ENCODE data around the gene ZMYND19. TPM values are rescaled to one million over a fixed set of nuclear protein-coding genes. Genes with fewer than 3 reads are reported as not detected.

Gene ZMYND19
- total and polyA plus RNA-seq, 2 of the 4 experiments (the other 2 are of a cell fraction) = 14.3 to 21.4 TPM

DNA sequence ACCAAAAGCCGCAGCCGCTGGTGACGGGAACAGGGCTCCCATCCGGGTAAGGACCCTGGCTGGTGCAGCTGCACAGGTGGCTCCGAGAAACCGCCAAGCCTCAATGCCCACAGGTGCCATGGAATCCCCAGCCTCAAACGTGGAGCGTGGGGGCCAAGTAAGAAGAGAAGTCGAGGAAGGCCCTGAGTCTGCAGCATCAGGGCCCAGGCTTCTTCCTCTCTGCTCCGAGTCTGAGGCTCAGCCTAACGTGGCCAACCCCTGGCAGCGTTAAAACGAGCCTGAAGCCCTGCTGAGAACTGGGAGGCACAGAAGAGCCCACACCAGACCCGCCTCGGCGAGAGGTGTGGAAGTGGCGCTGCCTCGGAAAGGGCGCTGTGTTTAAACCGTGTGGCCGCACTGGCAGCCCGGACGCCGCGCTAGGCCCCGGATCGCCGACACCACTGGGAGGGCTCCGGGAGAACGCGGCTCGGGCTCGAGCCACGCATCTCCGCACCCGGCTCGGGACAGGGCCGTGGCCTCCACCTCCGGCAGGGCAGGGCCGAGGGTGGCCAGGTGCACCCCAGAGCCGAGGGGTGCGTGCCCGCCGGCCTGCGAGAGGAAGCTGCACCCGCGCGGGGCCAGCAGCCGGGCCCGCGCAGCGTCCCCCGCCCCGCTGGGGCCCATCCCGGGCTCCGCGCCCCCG lies 730 bp downstream of the ZMYND19 start:
- Histone ChIP-seq H3K4ac (ENCODE audit: low read depth, low read length) (no peak overlapping the region; the same call in 1 of the 2 replicates), H3K4me3 (ENCODE audit: insufficient read depth, low read depth, low read length) (peak overlapping the region; percentile 99), H2BK15ac (ENCODE audit: low read depth, low read length) (no peak overlapping the region), H3K4me1 (ENCODE audit: control insufficient read depth, insufficient read depth, low read length) (peaks cover 7% of the 10 kb centered on the region), H3K9me3 (ENCODE audit: control insufficient read depth, insufficient read depth, low read length) (no peaks in the 10 kb centered on the region), H2BK120ac (ENCODE audit: low read depth, low read length) (no peak overlapping the region), H3K56ac (ENCODE audit: extremely low read depth, insufficient read depth, low read length) (no peak overlapping the region), H2BK5ac (ENCODE audit: low read depth, low read length, poor library complexity, severe bottlenecking) (no peak overlapping the region), H3K27ac (ENCODE audit: insufficient read depth, low read length) (peak overlapping the region; percentile 69; the same call in 1 of the 2 replicates), H4K91ac (ENCODE audit: insufficient read depth, low read depth, low read length) (no peak overlapping the region), H2AFZ (replicated peaks; ENCODE audit: low read length, poor library complexity) (peak overlapping the region; percentile 81), H3K79me1 (ENCODE audit: low read depth in 1 of 2, low read length in 2 of 2) (peaks cover 7 to 36% of the 10 kb centered on the region in 2 experiments), H3K36me3 (ENCODE audit: control insufficient read depth, insufficient read depth, low read length) (peaks cover 26% of the 10 kb centered on the region), H2AK9ac (replicated peaks; ENCODE audit: low read depth, low read length, poor library complexity) (peak overlapping the region; percentile 1), H2BK20ac (ENCODE audit: low read depth, low read length) (no peak overlapping the region), H3K18ac (ENCODE audit: low read depth, low read length) (no peak overlapping the region), H3K4me2 (ENCODE audit: low read depth, low read length) (peak overlapping the region; percentile 93), H3K9ac (ENCODE audit: low read depth, low read length) (peak overlapping the region; percentile 62), H4K5ac (ENCODE audit: low read depth, low read length) (no peak overlapping the region), H3K14ac (replicated peaks; ENCODE audit: low read depth, low read length) (peak overlapping the region; percentile 2; the same call in 1 of the 2 replicates), H3K27me3 (ENCODE audit: control insufficient read depth, insufficient read depth, low read length) (no peaks in the 10 kb centered on the region), H4K8ac (ENCODE audit: low read depth in 2 of 2, low read length in 2 of 2) (no peak overlapping the region), H3K23ac (ENCODE audit: low read depth, low read length) (0 out of 2 replicates have a peak overlapping the region, but pooled peaks have one; percentile 69), H3K9me1 (ENCODE audit: insufficient read depth, low read length) (no peaks in the 10 kb centered on the region), H4K20me1 (ENCODE audit: insufficient read depth, low read length) (peaks cover 10% of the 10 kb centered on the region; the same call in 1 of the 2 replicates), H2AK5ac (ENCODE audit: low read depth, low read length) (0 out of 2 replicates have a peak overlapping the region, but pooled peaks have one; percentile 38)
- ATAC-seq (ENCODE audit: low read depth) (peak; percentile 9), DNase-seq (no peak)
- BruUV-seq (replicated peaks) = no TSS peak
- TF ChIP-seq NFE2L2 (IDR thresholded peaks at IDR 0.05; ENCODE audit: low read depth, low read length) = no peak
- TF ChIP-seq, protein P1, sequence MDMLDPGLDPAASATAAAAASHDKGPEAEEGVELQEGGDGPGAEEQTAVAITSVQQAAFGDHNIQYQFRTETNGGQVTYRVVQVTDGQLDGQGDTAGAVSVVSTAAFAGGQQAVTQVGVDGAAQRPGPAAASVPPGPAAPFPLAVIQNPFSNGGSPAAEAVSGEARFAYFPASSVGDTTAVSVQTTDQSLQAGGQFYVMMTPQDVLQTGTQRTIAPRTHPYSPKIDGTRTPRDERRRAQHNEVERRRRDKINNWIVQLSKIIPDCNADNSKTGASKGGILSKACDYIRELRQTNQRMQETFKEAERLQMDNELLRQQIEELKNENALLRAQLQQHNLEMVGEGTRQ (IDR thresholded peaks at IDR 0.05; ENCODE audit: low read depth, low read length) = no peak
- TF ChIP-seq MAFK (IDR thresholded peaks at IDR 0.05; ENCODE audit: low read depth, low read length) = no peak
- TF ChIP-seq, protein P2, sequence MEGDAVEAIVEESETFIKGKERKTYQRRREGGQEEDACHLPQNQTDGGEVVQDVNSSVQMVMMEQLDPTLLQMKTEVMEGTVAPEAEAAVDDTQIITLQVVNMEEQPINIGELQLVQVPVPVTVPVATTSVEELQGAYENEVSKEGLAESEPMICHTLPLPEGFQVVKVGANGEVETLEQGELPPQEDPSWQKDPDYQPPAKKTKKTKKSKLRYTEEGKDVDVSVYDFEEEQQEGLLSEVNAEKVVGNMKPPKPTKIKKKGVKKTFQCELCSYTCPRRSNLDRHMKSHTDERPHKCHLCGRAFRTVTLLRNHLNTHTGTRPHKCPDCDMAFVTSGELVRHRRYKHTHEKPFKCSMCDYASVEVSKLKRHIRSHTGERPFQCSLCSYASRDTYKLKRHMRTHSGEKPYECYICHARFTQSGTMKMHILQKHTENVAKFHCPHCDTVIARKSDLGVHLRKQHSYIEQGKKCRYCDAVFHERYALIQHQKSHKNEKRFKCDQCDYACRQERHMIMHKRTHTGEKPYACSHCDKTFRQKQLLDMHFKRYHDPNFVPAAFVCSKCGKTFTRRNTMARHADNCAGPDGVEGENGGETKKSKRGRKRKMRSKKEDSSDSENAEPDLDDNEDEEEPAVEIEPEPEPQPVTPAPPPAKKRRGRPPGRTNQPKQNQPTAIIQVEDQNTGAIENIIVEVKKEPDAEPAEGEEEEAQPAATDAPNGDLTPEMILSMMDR (conservative IDR thresholded peaks at IDR 0.05; ENCODE audit: low read depth, low read length) = no peak
- no peak for TF ChIP-seq RAD21 (IDR thresholded peaks at IDR 0.05; ENCODE audit: low read length)
- TF ChIP-seq CHD1 (IDR thresholded peaks at IDR 0.05; ENCODE audit: low read depth, low read length) = no peak
- TF ChIP-seq RCOR1 (IDR thresholded peaks at IDR 0.05; ENCODE audit: insufficient replicate concordance, low read length) = no peak
- TF ChIP-seq RFX5 (IDR thresholded peaks at IDR 0.05; ENCODE audit: low read depth, low read length) = no peak
- no peak for TF ChIP-seq SMC3 (IDR thresholded peaks at IDR 0.05; ENCODE audit: low read depth, low read length)
- no peak for TF ChIP-seq MXI1 (IDR thresholded peaks at IDR 0.05; ENCODE audit: borderline replicate concordance, low read depth, low read length)
- intact Hi-C loops (cut with micrococcal nuclease) (no loop called here), dilution Hi-C loops (cut with HindIII; ENCODE audit: low sequenced_read_pairs, unreplicated experiment) (no loop called here), in situ Hi-C loops (cut with MboI; ENCODE audit: low sequenced_read_pairs) (no loop called here)
- 4% methylated on average over 27 of the region's 58 CpGs; no CpG with 5 or more reads in 1 of the 2 experiments for WGBS, 2 experiments (ENCODE audit: extremely low coverage in 2 of 2, insufficient read length in 1 of 2)
- ChIA-PET POLR2A (ENCODE audit: unreplicated experiment) (no interaction called here), CTCF (interaction anchor here (1.9 kb wide), 1 partner anchor 10 kb away, joined by 5 read pairs; no protein-coding TSS in a partner anchor)
